Thyroid gland (tissue), 4 donors: Measurements from ENCODE around the gene NRN1L. TPM values are rescaled to one million over a fixed set of nuclear protein-coding genes. Genes with fewer than 3 reads are reported as not detected.
A peak's percentile ranks its signal among the peaks of the same experiment; 100 is the strongest.

Source experiments
- DNase-seq, 2 donors: peaks; one replicate each; pipeline ENCODE4 v3.0.0-alpha.2; 2019
- H3K27ac ChIP-seq, 3 donors: fragments of 200-600 bp; sonication (generic); 1 replicate in 2 of 3; 2 replicates in 1 of 3; pipeline ENCODE4 v1.5.1; 2016 to 2019; ENCODE audit warnings: mild to moderate bottlenecking in 1 of 3, moderate library complexity in 1 of 3
- H3K27me3 ChIP-seq: fragments of 200-600 bp; sonication (generic); one replicate; pipeline ENCODE4 v1.5.1; 2019
- H3K36me3 ChIP-seq, 2 donors: fragments of 200-600 bp; sonication (generic); one replicate each; pipeline ENCODE4 v1.5.1; 2016 to 2019
- H3K4me1 ChIP-seq, 2 donors: fragments of 200-600 bp; sonication (generic); one replicate each; pipeline ENCODE4 v1.5.1; 2017 to 2019
- H3K4me3 ChIP-seq, 3 donors: fragments of 200-600 bp; sonication (generic); replicated peaks in 1 of 3; 1 replicate in 2 of 3; 2 replicates in 1 of 3; pipeline ENCODE4 v1.5.1; 2016; ENCODE audit warnings: mild to moderate bottlenecking in 1 of 3
- H3K9me3 ChIP-seq: fragments of 200-600 bp; sonication (generic); one replicate; pipeline ENCODE4 v1.5.1; 2017
- CTCF ChIP-seq, 6 experiments: fragments of 200-600 bp in 3 of 6; fragments of 450-650 bp in 3 of 6; sonication (generic) in 3 of 6; IDR thresholded peaks; one replicate each; pipeline ENCODE4 v1.5.1; 2016 to 2019; ENCODE audit warnings: antibody characterized with exemption in 6 of 6, mild to moderate bottlenecking in 2 of 6, inconsistent platforms in 1 of 6, moderate library complexity in 1 of 6
- POLR2A ChIP-seq, 2 donors: fragments of 450-650 bp; IDR thresholded peaks; one replicate each; pipeline ENCODE4 v1.6.1; 2017; ENCODE audit warnings: antibody characterized with exemption in 2 of 2, mild to moderate bottlenecking in 2 of 2, moderate library complexity in 1 of 2
- WGBS, 2 donors: methylation state at CpG; one replicate each; pipeline ENCODE4 v1.1.5; 2017; 5-methylcytosine and 5-hydroxymethylcytosine counted together
- intact Hi-C: fragments of 100-400 bp; cut with DNase I; formaldehyde crosslinking; loops from one replicate; pipeline ENCODE4 v1.15.1; 2023
- total RNA-seq, 4 donors: library from RNA; depleted of rRNA; stranded (reverse); fragments of >200 nt; gene quantifications; one replicate each; pipeline ENCODE4 v1.2.3, GENCODE V29; 2016

NRN1L gene
- total RNA-seq, 4 donors from 2014 or later = 2.0 TPM; not detected in 3

DNA sequence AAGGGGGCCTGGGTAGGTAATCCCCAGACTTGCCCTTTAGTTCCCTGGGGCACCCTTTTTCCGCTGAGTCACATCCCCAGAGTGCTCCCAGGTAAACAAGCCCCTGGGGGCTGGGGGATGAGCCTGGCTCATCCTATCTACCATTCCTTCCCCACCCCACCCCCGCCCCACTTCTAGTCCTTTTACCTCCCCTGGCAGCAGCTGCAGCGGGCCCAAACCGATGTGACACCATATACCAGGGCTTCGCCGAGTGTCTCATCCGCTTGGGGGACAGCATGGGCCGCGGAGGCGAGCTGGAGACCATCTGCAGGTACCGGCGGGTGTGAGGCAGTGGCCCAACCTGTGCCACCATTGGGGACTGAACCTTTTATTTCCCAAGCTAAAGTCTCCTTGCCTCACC, 860 bp downstream of the NRN1L start:
- TF ChIP-seq CTCF (IDR thresholded peaks at IDR 0.05) (no peak), POLR2A (IDR thresholded peaks at IDR 0.05) (no peak)
- no peaks in the 10 kb centered on the region for H3K27me3 ChIP-seq
- H3K4me1 ChIP-seq = peaks cover 0 to 4% of the 10 kb centered on the region in 2 donors
- no peak overlapping the region for H3K4me3 ChIP-seq
- no peak overlapping the region for H3K27ac ChIP-seq
- 90 to 93% methylated on average over 9 to 12 of the region's 12 CpGs for WGBS, 2 donors
- no peak for DNase-seq
- intact Hi-C loops = no loop called here
- peaks cover 20 to 39% of the 10 kb centered on the region in 2 donors for H3K36me3 ChIP-seq
- no peaks in the 10 kb centered on the region for H3K9me3 ChIP-seq

GRCh38 chr16:67885976-67886375, 1.3 kb downstream of the NRN1L start:
- intact Hi-C loops = no loop called here
- no peak for TF ChIP-seq POLR2A (IDR thresholded peaks at IDR 0.05)
- TF ChIP-seq CTCF (IDR thresholded peaks at IDR 0.05) = no peak
- WGBS, 2 donors = 90% methylated on average over 9 to 12 of the region's 19 CpGs
- no peak overlapping the region for H3K27ac ChIP-seq
- no peak overlapping the region for H3K4me3 ChIP-seq
- no peak for DNase-seq
- H3K27me3 ChIP-seq = no peaks in the 10 kb centered on the region
- no peaks in the 10 kb centered on the region for H3K9me3 ChIP-seq
- H3K4me1 ChIP-seq = peaks cover 0 to 4% of the 10 kb centered on the region in 2 donors
- H3K36me3 ChIP-seq = peaks cover 16 to 35% of the 10 kb centered on the region in 2 donors

GRCh38 chr16:67886387-67886786, 1.7 kb downstream of the NRN1L start:
- TF ChIP-seq POLR2A (IDR thresholded peaks at IDR 0.05) (no peak), CTCF (IDR thresholded peaks at IDR 0.05) (no peak)
- WGBS, 2 donors = 64 to 66% methylated on average over 5 of the region's 5 CpGs
- Histone ChIP-seq H3K27me3 (no peaks in the 10 kb centered on the region), H3K36me3 (peaks cover 12 to 30% of the 10 kb centered on the region in 2 donors), H3K4me1 (peaks cover 0 to 4% of the 10 kb centered on the region in 2 donors), H3K9me3 (no peaks in the 10 kb centered on the region), H3K27ac (no peak overlapping the region), H3K4me3 (no peak overlapping the region)
- peak in 1 of 2 donors; percentile 49 for DNase-seq
- intact Hi-C loops = no loop called here

DNA sequence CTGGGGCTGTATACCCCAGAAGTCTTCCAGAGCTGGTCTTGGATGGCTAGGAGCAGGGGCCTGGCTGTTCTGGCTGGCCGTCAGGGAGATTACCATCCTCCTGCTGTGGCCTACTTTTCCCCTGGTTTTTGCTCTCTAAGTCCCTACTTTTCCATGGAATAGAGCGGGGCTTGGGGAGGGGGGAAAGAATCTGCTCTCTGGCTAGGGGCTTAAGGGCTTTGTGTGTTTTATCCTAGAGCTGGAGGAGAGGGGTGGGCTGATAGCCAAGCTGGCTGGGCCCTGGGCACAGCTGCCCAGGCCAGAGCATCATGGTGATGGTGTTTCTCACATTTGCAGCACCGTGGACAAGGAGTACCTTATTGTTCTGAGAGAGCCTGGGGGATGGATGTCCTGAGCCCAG, 3.6 kb downstream of the NRN1L start:
- Histone ChIP-seq H3K4me3 (no peak overlapping the region), H3K27ac (no peak overlapping the region), H3K9me3 (no peaks in the 10 kb centered on the region), H3K36me3 (peaks cover 3 to 12% of the 10 kb centered on the region in 2 donors), H3K4me1 (peaks cover 0 to 4% of the 10 kb centered on the region in 2 donors), H3K27me3 (no peaks in the 10 kb centered on the region)
- 83 to 87% methylated on average over 2 to 3 of the region's 3 CpGs for WGBS, 2 donors
- TF ChIP-seq CTCF (IDR thresholded peaks at IDR 0.05) = no peak
- TF ChIP-seq POLR2A (IDR thresholded peaks at IDR 0.05) = no peak
- intact Hi-C loops = no loop called here
- no peak for DNase-seq

- no peaks in the 10 kb centered on the region for H3K9me3 ChIP-seq
- H3K27ac ChIP-seq = no peak overlapping the region
- intact Hi-C loops = no loop called here
- peaks cover 17 to 31% of the 10 kb centered on the region in 2 donors for H3K4me1 ChIP-seq
- TF ChIP-seq CTCF (IDR thresholded peaks at IDR 0.05) (no peak), POLR2A (IDR thresholded peaks at IDR 0.05) (no peak)
- no peaks in the 10 kb centered on the region for H3K27me3 ChIP-seq
- no peak for DNase-seq
- no peaks in the 10 kb centered on the region for H3K36me3 ChIP-seq
- WGBS, 2 donors = 62 to 75% methylated on average over 5 of the region's 5 CpGs
- peak overlapping the region in 1 of 3 donors; percentile 73 for H3K4me3 ChIP-seq
Observed at GRCh38 chr16:67892375-67892774, 7.7 kb downstream of the NRN1L start.
